Measurements from ENCODE around the gene SLC1A3.

Gene SLC1A3

DNA sequence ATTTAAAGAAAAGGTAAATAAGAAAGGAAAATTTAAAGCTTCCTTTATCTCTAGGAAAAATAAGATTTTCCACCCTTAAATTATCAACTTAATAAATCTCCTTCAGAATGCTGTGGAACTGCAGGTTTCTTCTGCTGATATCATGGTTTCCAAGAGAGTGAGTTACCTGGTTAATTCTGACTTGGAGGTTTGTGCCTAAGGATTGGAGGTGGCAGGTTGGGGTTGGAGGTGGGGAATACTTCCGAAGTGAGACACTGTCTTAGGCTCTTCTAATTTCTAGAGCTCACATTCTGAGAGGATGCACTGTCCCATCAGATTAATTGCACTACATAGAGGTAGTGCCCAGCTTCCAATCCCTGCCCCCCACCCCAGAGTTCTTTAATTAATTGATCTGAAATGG lies 31.1 kb downstream of the SLC1A3 start:
- H3K4me2 ChIP-seq (ENCODE audit: low read depth, low read length, poor library complexity, severe bottlenecking): no peak overlapping the region
- H3K36me3 ChIP-seq (ENCODE audit: insufficient read depth, low read length): no peaks in the 10 kb centered on the region
- no peak overlapping the region for H3K4me3 ChIP-seq (ENCODE audit: low read length, poor library complexity, severe bottlenecking)
- TF ChIP-seq EZH2phosphoT487 (IDR thresholded peaks at IDR 0.05; ENCODE audit: borderline replicate concordance): no peak
- TF ChIP-seq CTCF (conservative IDR thresholded peaks at IDR 0.05; ENCODE audit: low read length): no peak
- no peaks in the 10 kb centered on the region for H3K9me3 ChIP-seq (ENCODE audit: insufficient read depth, low read depth, low read length)
- H3K9me2 ChIP-seq (replicated peaks; ENCODE audit: low read depth, low read length): no peaks in the 10 kb centered on the region
- H2AFZ ChIP-seq (ENCODE audit: low read length): no peak overlapping the region
- H3K27me3 ChIP-seq (ENCODE audit: insufficient read depth, low read length, poor library complexity, severe bottlenecking): no peaks in the 10 kb centered on the region
- no peaks in the 10 kb centered on the region for H4K20me1 ChIP-seq (ENCODE audit: insufficient read depth, low read length, poor library complexity, severe bottlenecking)
- no peaks in the 10 kb centered on the region for H3K79me2 ChIP-seq (ENCODE audit: insufficient read depth, low read length)
- no peaks in the 10 kb centered on the region for H3F3A ChIP-seq (ENCODE audit: low read depth)
- H3K9ac ChIP-seq (ENCODE audit: low read depth, low read length, poor library complexity, severe bottlenecking): no peak overlapping the region
- H3K4me1 ChIP-seq (ENCODE audit: insufficient read depth, low read length, poor library complexity, severe bottlenecking): no peaks in the 10 kb centered on the region

DNA sequence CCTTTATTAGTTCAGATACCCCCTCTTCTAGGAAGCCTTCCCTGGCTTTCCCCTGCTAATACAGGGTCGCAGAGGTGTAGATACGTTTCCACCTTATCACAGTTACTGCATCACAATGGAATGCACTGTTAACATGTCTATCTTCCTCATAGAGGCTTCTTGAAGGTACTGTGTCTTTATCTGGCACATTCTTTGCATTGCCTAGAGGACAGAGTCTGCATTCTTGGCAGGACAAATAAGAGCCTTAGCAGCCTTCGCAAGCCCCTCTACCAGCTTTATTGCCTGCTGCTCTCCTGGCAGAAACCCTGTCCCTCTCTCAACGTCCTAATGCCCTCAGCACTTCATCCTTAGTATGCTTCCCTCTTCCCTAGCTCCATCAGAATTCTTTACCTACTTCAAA lies 31.6 kb downstream of the SLC1A3 start:
- TF ChIP-seq EZH2phosphoT487 (IDR thresholded peaks at IDR 0.05; ENCODE audit: borderline replicate concordance): no peak
- Histone ChIP-seq H2AFZ (ENCODE audit: low read length) (no peak overlapping the region), H3K9me3 (ENCODE audit: insufficient read depth, low read depth, low read length) (no peaks in the 10 kb centered on the region), H3K79me2 (ENCODE audit: insufficient read depth, low read length) (no peaks in the 10 kb centered on the region), H3K9me2 (replicated peaks; ENCODE audit: low read depth, low read length) (no peaks in the 10 kb centered on the region), H3K4me2 (ENCODE audit: low read depth, low read length, poor library complexity, severe bottlenecking) (no peak overlapping the region), H3K4me1 (ENCODE audit: insufficient read depth, low read length, poor library complexity, severe bottlenecking) (no peaks in the 10 kb centered on the region), H3K36me3 (ENCODE audit: insufficient read depth, low read length) (no peaks in the 10 kb centered on the region), H3K27me3 (ENCODE audit: insufficient read depth, low read length, poor library complexity, severe bottlenecking) (no peaks in the 10 kb centered on the region), H3K9ac (ENCODE audit: low read depth, low read length, poor library complexity, severe bottlenecking) (no peak overlapping the region), H4K20me1 (ENCODE audit: insufficient read depth, low read length, poor library complexity, severe bottlenecking) (no peaks in the 10 kb centered on the region), H3F3A (ENCODE audit: low read depth) (no peaks in the 10 kb centered on the region), H3K4me3 (ENCODE audit: low read length, poor library complexity, severe bottlenecking) (no peak overlapping the region)

DNA sequence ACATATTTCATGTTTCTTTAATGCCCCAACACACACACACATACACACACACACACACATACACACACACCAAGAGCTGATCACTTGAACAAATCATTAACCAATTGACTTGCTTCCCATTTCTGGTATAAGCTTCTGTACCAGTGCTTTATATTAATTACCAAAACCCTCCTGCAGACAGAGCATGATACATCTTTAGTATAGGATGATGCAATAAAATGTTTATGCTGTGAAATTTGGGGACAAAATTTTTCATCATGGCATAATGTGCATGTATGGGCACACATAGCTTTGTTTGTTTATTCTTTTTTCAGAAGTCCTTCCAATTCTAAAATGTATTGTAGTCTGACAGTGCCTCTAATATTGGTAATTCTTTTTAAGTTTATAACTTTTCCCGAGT lies 34.5 kb downstream of the SLC1A3 start:
- no peak overlapping the region for H3K4me2 ChIP-seq (ENCODE audit: low read depth, low read length, poor library complexity, severe bottlenecking)
- no peak overlapping the region for H3K4me3 ChIP-seq (ENCODE audit: low read length, poor library complexity, severe bottlenecking)
- no peaks in the 10 kb centered on the region for H3K27me3 ChIP-seq (ENCODE audit: insufficient read depth, low read length, poor library complexity, severe bottlenecking)
- H3K79me2 ChIP-seq (ENCODE audit: insufficient read depth, low read length): no peaks in the 10 kb centered on the region
- no peaks in the 10 kb centered on the region for H4K20me1 ChIP-seq (ENCODE audit: insufficient read depth, low read length, poor library complexity, severe bottlenecking)
- H3K9ac ChIP-seq (ENCODE audit: low read depth, low read length, poor library complexity, severe bottlenecking): no peak overlapping the region
- no peaks in the 10 kb centered on the region for H3F3A ChIP-seq (ENCODE audit: low read depth)
- H3K9me2 ChIP-seq (replicated peaks; ENCODE audit: low read depth, low read length): no peaks in the 10 kb centered on the region
- H2AFZ ChIP-seq (ENCODE audit: low read length): no peak overlapping the region
- no peaks in the 10 kb centered on the region for H3K36me3 ChIP-seq (ENCODE audit: insufficient read depth, low read length)
- TF ChIP-seq EZH2phosphoT487 (IDR thresholded peaks at IDR 0.05; ENCODE audit: borderline replicate concordance) (no peak), CTCF (conservative IDR thresholded peaks at IDR 0.05; ENCODE audit: low read length) (no peak)
- no peaks in the 10 kb centered on the region for H3K4me1 ChIP-seq (ENCODE audit: insufficient read depth, low read length, poor library complexity, severe bottlenecking)
- no peaks in the 10 kb centered on the region for H3K9me3 ChIP-seq (ENCODE audit: insufficient read depth, low read depth, low read length)

GRCh38 chr5:36641431-36641830 lies 35.0 kb downstream of the SLC1A3 start:
- Histone ChIP-seq H3K79me2 (ENCODE audit: insufficient read depth, low read length) (no peaks in the 10 kb centered on the region), H3K4me2 (ENCODE audit: low read depth, low read length, poor library complexity, severe bottlenecking) (no peak overlapping the region), H2AFZ (ENCODE audit: low read length) (no peak overlapping the region), H4K20me1 (ENCODE audit: insufficient read depth, low read length, poor library complexity, severe bottlenecking) (no peaks in the 10 kb centered on the region), H3K9ac (ENCODE audit: low read depth, low read length, poor library complexity, severe bottlenecking) (no peak overlapping the region), H3K36me3 (ENCODE audit: insufficient read depth, low read length) (no peaks in the 10 kb centered on the region), H3K9me2 (replicated peaks; ENCODE audit: low read depth, low read length) (no peaks in the 10 kb centered on the region), H3K9me3 (ENCODE audit: insufficient read depth, low read depth, low read length) (no peaks in the 10 kb centered on the region), H3K4me1 (ENCODE audit: insufficient read depth, low read length, poor library complexity, severe bottlenecking) (no peaks in the 10 kb centered on the region), H3F3A (ENCODE audit: low read depth) (no peaks in the 10 kb centered on the region), H3K27me3 (ENCODE audit: insufficient read depth, low read length, poor library complexity, severe bottlenecking) (no peaks in the 10 kb centered on the region), H3K4me3 (ENCODE audit: low read length, poor library complexity, severe bottlenecking) (no peak overlapping the region)
- TF ChIP-seq EZH2phosphoT487 (IDR thresholded peaks at IDR 0.05; ENCODE audit: borderline replicate concordance) (no peak), CTCF (conservative IDR thresholded peaks at IDR 0.05; ENCODE audit: low read length) (no peak)
